ENCODE results near the gene MTERF4.

Gene MTERF4

DNA sequence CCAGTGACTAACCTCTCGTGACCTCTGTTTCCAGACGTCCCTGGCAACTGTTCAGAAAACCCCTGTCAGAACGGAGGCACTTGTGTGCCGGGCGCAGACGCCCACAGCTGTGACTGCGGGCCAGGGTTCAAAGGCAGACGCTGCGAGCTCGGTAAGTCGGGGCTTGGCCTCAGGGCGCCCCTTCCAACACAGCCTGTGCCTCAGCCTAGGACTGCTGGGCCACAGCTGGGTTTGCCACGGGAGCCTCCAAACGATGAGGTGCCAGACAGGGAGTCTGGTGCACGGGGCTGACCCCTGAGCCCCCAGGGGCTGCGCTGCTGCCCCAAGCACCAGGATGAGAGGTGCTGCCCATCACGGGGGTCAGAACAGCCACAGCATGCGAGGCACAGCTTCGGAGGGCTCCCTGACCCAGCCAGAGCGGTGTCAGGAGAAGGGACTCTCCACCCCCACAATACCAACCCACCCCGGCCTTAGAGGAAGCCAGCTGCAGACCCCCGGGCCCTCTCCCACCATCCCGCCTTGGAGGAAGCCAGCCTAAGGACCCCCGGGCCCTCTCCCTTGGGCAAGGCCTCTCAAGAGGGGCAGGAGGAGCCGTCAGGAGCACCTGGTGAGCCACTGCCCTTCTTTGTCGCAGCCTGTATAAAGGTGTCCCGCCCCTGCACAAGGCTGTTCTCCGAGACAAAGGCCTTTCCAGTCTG is 20.3 kb downstream of the MTERF4 start:
- no peak overlapping the region for H3K9ac ChIP-seq (ENCODE audit: low read length)
- H3K27me3 ChIP-seq (ENCODE audit: low read depth, low read length), result no peaks in the 10 kb centered on the region
- no peaks in the 10 kb centered on the region for H3K79me2 ChIP-seq (ENCODE audit: low read length)
- no peaks in the 10 kb centered on the region for H3K9me3 ChIP-seq (ENCODE audit: insufficient read depth, low read length)
- no peaks in the 10 kb centered on the region for H4K20me1 ChIP-seq (ENCODE audit: insufficient read depth, low read length)
- H3K36me3 ChIP-seq (replicated peaks; ENCODE audit: low read depth, low read length), result peaks cover 16% of the 10 kb centered on the region
- H3K4me3 ChIP-seq (ENCODE audit: low read length), result no peak overlapping the region
- no peak for TF ChIP-seq EZH2phosphoT487 (IDR thresholded peaks at IDR 0.05; ENCODE audit: low read depth)
- TF ChIP-seq, protein P1, sequence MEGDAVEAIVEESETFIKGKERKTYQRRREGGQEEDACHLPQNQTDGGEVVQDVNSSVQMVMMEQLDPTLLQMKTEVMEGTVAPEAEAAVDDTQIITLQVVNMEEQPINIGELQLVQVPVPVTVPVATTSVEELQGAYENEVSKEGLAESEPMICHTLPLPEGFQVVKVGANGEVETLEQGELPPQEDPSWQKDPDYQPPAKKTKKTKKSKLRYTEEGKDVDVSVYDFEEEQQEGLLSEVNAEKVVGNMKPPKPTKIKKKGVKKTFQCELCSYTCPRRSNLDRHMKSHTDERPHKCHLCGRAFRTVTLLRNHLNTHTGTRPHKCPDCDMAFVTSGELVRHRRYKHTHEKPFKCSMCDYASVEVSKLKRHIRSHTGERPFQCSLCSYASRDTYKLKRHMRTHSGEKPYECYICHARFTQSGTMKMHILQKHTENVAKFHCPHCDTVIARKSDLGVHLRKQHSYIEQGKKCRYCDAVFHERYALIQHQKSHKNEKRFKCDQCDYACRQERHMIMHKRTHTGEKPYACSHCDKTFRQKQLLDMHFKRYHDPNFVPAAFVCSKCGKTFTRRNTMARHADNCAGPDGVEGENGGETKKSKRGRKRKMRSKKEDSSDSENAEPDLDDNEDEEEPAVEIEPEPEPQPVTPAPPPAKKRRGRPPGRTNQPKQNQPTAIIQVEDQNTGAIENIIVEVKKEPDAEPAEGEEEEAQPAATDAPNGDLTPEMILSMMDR (IDR thresholded peaks at IDR 0.05; ENCODE audit: low read depth, low read length), result no peak
- no peak overlapping the region for H3K27ac ChIP-seq (ENCODE audit: low read length)
- H3K4me1 ChIP-seq (ENCODE audit: low read length), result peaks cover 2% of the 10 kb centered on the region
- H2AFZ ChIP-seq (ENCODE audit: low read depth, low read length), result no peak overlapping the region
- no peak overlapping the region for H3K4me2 ChIP-seq (ENCODE audit: low read length)

DNA sequence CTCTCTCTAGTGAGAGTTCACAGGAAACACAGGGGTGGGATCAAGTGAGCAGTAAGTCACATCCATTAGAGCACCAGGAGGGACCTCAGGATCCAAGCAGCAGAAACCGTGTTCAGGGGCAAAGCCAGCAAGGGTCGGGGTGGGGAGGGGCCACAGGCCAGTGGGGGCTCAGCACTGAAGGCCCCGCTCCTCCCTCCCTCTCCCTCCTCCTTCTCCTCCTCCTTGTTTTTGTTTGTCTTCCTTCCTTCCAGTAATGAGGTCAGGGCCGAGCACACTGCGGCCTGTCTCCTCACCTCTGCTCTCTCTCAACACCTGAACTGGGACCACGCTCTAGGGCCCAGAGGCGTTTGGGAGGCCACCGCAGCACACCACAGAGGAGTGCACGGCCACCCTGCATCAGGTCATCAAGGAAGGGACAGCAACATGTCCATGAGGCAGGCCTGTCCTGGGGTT is 20.9 kb downstream of the MTERF4 start:
- H3K27ac ChIP-seq (ENCODE audit: low read length), result no peak overlapping the region
- no peaks in the 10 kb centered on the region for H3K79me2 ChIP-seq (ENCODE audit: low read length)
- no peak overlapping the region for H3K4me3 ChIP-seq (ENCODE audit: low read length)
- no peak overlapping the region for H3K9ac ChIP-seq (ENCODE audit: low read length)
- H3K4me2 ChIP-seq (ENCODE audit: low read length), result no peak overlapping the region
- TF ChIP-seq, protein P1 (IDR thresholded peaks at IDR 0.05; ENCODE audit: low read depth, low read length), result no peak
- H3K4me1 ChIP-seq (ENCODE audit: low read length), result peaks cover 2% of the 10 kb centered on the region
- no peaks in the 10 kb centered on the region for H4K20me1 ChIP-seq (ENCODE audit: insufficient read depth, low read length)
- H3K36me3 ChIP-seq (replicated peaks; ENCODE audit: low read depth, low read length), result peaks cover 11% of the 10 kb centered on the region
- H3K9me3 ChIP-seq (ENCODE audit: insufficient read depth, low read length), result no peaks in the 10 kb centered on the region
- no peak overlapping the region for H2AFZ ChIP-seq (ENCODE audit: low read depth, low read length)
- H3K27me3 ChIP-seq (ENCODE audit: low read depth, low read length), result no peaks in the 10 kb centered on the region

DNA sequence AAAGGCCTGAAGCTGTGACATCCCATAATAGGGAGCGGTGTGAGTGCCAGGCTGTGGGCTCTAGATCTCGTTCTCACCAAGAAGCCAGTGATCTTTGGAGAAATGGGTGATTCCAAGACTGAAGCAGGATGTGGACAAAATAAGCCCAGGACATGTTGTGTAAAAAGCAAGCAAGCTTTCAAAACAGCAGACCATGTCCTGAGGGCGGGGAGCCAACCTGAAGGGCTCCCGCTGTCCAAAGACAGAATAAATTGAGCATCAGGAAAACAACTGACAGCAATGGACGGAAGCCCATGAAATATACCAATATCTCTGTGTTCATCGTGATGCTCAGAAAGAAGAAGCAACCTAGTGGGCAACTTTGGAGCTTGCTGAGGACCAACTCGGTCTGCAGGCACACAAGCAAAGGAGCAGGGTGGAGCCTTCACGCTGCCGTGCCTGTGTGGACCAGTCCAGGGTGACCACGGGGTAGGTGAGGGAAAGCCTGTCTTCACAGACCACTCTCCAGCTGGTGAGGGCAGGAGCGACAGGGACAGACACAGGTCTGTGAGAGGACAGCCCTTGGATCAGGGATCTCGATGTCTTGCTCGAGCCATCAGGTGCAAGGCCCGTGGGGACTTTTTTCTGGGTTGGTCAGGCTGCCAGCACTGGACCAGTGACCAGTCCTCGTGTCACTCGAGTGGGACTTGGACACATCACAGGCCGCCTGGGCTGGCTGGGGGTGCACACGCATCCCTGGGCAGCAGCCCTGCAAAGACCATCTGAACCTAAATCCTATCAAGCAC is 21.5 kb downstream of the MTERF4 start:
- Histone ChIP-seq H3K4me2 (ENCODE audit: low read length) (no peak overlapping the region), H2AFZ (ENCODE audit: low read depth, low read length) (no peak overlapping the region)

More for the DNA sequence above, 21.5 kb downstream of the MTERF4 start:
- no peak overlapping the region for H3K9ac ChIP-seq (ENCODE audit: low read length)
- TF ChIP-seq EZH2phosphoT487 (IDR thresholded peaks at IDR 0.05; ENCODE audit: low read depth), result no peak
- TF ChIP-seq, protein P1 (IDR thresholded peaks at IDR 0.05; ENCODE audit: low read depth, low read length), result no peak
- no peaks in the 10 kb centered on the region for H3K9me3 ChIP-seq (ENCODE audit: insufficient read depth, low read length)
- no peaks in the 10 kb centered on the region for H3K79me2 ChIP-seq (ENCODE audit: low read length)
- peaks cover 9% of the 10 kb centered on the region for H3K36me3 ChIP-seq (replicated peaks; ENCODE audit: low read depth, low read length)
- no peaks in the 10 kb centered on the region for H3K27me3 ChIP-seq (ENCODE audit: low read depth, low read length)
- no peak overlapping the region for H3K27ac ChIP-seq (ENCODE audit: low read length)
- H3K4me3 ChIP-seq (ENCODE audit: low read length), result no peak overlapping the region
- peaks cover 2% of the 10 kb centered on the region for H3K4me1 ChIP-seq (ENCODE audit: low read length)
- no peaks in the 10 kb centered on the region for H4K20me1 ChIP-seq (ENCODE audit: insufficient read depth, low read length)

All from OCI-LY3 (cell line).